ENCODE results near the gene IQGAP3.

GRCh38 chr1:156599811-156600210, 27.4 kb upstream of the IQGAP3 start:
- no peak for TF ChIP-seq POLR2A (IDR thresholded peaks at IDR 0.05)
- TF ChIP-seq, protein P1, sequence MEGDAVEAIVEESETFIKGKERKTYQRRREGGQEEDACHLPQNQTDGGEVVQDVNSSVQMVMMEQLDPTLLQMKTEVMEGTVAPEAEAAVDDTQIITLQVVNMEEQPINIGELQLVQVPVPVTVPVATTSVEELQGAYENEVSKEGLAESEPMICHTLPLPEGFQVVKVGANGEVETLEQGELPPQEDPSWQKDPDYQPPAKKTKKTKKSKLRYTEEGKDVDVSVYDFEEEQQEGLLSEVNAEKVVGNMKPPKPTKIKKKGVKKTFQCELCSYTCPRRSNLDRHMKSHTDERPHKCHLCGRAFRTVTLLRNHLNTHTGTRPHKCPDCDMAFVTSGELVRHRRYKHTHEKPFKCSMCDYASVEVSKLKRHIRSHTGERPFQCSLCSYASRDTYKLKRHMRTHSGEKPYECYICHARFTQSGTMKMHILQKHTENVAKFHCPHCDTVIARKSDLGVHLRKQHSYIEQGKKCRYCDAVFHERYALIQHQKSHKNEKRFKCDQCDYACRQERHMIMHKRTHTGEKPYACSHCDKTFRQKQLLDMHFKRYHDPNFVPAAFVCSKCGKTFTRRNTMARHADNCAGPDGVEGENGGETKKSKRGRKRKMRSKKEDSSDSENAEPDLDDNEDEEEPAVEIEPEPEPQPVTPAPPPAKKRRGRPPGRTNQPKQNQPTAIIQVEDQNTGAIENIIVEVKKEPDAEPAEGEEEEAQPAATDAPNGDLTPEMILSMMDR (IDR thresholded peaks at IDR 0.05) = peak in 2 of 6 experiments; percentile 8 to 49

Data from esophagus squamous epithelium (tissue), 4 donors.